Gastroesophageal sphincter (tissue), 3 donors: ENCODE data around the gene EHMT1.

Source experiments
- EP300 ChIP-seq: sonication (generic); formaldehyde crosslinking; IDR thresholded peaks from one replicate; pipeline ENCODE4 v1.6.1; 2017; ENCODE audit warnings: antibody characterized with exemption, mild to moderate bottlenecking
- POLR2A ChIP-seq, 2 donors: fragments of 450-650 bp; IDR thresholded peaks; one replicate each; pipeline ENCODE4 v1.6.1; 2017; ENCODE audit warnings: antibody characterized with exemption in 2 of 2, mild to moderate bottlenecking in 2 of 2, moderate library complexity in 1 of 2
- POLR2AphosphoS5 ChIP-seq: sonication (generic); formaldehyde crosslinking; IDR thresholded peaks from one replicate; pipeline ENCODE4 v1.6.1; 2017; ENCODE audit warnings: antibody characterized with exemption
- TF ChIP-seq, protein P1 (sequence below), 4 experiments: fragments of 200-600 bp in 2 of 4; fragments of 450-650 bp in 2 of 4; sonication (generic) in 1 of 4; IDR thresholded peaks; one replicate each; pipeline ENCODE4 v1.5.1; 2017 to 2019; ENCODE audit warnings: antibody characterized with exemption in 4 of 4, mild to moderate bottlenecking in 2 of 4, moderate library complexity in 2 of 4

DNA sequence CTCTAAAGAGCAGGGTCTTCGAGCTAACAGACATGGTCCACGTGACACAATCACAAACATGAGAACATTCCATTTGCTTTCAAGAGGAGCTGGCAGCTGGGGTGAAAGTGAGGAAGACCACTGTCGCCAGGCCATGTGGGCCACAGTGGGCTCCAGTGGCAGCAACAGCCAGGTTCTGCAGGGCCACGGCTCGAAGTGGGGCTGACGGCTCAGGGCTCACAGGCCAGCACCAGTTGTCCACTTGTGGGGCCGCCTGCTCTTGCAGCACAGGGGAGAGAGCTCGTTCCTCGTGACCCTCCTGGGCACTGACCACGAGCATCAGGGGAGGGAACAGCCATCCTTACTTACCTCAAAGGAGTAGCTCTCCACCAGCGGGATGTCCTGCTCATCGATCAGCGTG is 30.5 kb upstream of the EHMT1 start:
- TF ChIP-seq, protein P1, sequence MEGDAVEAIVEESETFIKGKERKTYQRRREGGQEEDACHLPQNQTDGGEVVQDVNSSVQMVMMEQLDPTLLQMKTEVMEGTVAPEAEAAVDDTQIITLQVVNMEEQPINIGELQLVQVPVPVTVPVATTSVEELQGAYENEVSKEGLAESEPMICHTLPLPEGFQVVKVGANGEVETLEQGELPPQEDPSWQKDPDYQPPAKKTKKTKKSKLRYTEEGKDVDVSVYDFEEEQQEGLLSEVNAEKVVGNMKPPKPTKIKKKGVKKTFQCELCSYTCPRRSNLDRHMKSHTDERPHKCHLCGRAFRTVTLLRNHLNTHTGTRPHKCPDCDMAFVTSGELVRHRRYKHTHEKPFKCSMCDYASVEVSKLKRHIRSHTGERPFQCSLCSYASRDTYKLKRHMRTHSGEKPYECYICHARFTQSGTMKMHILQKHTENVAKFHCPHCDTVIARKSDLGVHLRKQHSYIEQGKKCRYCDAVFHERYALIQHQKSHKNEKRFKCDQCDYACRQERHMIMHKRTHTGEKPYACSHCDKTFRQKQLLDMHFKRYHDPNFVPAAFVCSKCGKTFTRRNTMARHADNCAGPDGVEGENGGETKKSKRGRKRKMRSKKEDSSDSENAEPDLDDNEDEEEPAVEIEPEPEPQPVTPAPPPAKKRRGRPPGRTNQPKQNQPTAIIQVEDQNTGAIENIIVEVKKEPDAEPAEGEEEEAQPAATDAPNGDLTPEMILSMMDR (IDR thresholded peaks at IDR 0.05): no peak
- no peak for TF ChIP-seq POLR2A (IDR thresholded peaks at IDR 0.05)
- no peak for TF ChIP-seq POLR2AphosphoS5
- no peak for TF ChIP-seq EP300
